D721Med (cell line): ENCODE results near the gene NAV3.

ENCODE experiments used
- DNase-seq: peaks from one replicate; pipeline ENCODE4 v3.0.0; 2011; ENCODE audit warnings: low spot score; ENCODE audit not compliant: insufficient read length
- FAIRE-seq: peaks from 2 replicates; lab custom pipeline; 2011; peaks lifted over from hg19 to GRCh38; lab: Jason Lieb, UNC
- CTCF ChIP-seq: IDR thresholded peaks from 2 replicates; pipeline ENCODE4 v1.5.1; 2012; ENCODE audit warnings: mild to moderate bottlenecking, control low read depth; ENCODE audit not compliant: insufficient read depth; ENCODE audit errors: missing control alignments

Gene NAV3

GRCh38 chr12:77947330-77947729 is 116.6 kb downstream of the NAV3 start:
- DNase-seq: no peak
- FAIRE-seq: no peak
- TF ChIP-seq CTCF: no peak

GRCh38 chr12:77947746-77948145 is 117.1 kb downstream of the NAV3 start:
- DNase-seq: no peak
- TF ChIP-seq CTCF: no peak
- no peak for FAIRE-seq

- TF ChIP-seq CTCF: no peak
- DNase-seq (no peak), FAIRE-seq (peak; percentile 41)
Measured at GRCh38 chr12:77949943-77950342, 119.2 kb downstream of the NAV3 start.

- FAIRE-seq: no peak
- no peak for TF ChIP-seq CTCF
- DNase-seq: no peak
Measured at GRCh38 chr12:77953528-77954205, 123.0 kb downstream of the NAV3 start.

- no peak for FAIRE-seq
Measured at GRCh38 chr12:77954206-77954555, 123.5 kb downstream of the NAV3 start.

GRCh38 chr12:77957062-77957461 is 126.4 kb downstream of the NAV3 start:
- DNase-seq (no peak), FAIRE-seq (no peak)
- no peak for TF ChIP-seq CTCF

More at GRCh38 chr12:77954206-77954555, 123.5 kb downstream of the NAV3 start:
- no peak for DNase-seq
- TF ChIP-seq CTCF: no peak

GRCh38 chr12:77963576-77964178 is 133.0 kb downstream of the NAV3 start:
- no peak for FAIRE-seq
- no peak for DNase-seq
- no peak for TF ChIP-seq CTCF
